Neural cell (in vitro differentiated cells): Measurements from ENCODE around the gene ZNF362. TPM values are rescaled to one million over a fixed set of nuclear protein-coding genes. Genes with fewer than 3 reads are reported as not detected.

ENCODE experiments used
- H2AFZ ChIP-seq: fragments of 200-600, 300-800 bp; sonication (generic), shearing (Covaris generic); 2 replicates; pipeline ENCODE4 v1.6.0; 2014; ENCODE audit warnings: low read depth, mild to moderate bottlenecking, antibody characterized with exemption, low read length, moderate library complexity
- H3F3A ChIP-seq: fragments of 200-600 bp; shearing (Covaris generic); 2 replicates; pipeline ENCODE4 v1.6.1; 2016; ENCODE audit warnings: mild to moderate bottlenecking, moderate library complexity, mixed read lengths, antibody characterized with exemption, low read length; ENCODE audit not compliant: insufficient read depth, poor library complexity, severe bottlenecking
- H3K27ac ChIP-seq: fragments of 200-600, 300-800 bp; sonication (generic), shearing (Covaris generic); 2 replicates; pipeline ENCODE4 v1.5.1; 2014; ENCODE audit warnings: mild to moderate bottlenecking, low read length, moderate library complexity
- H3K27me3 ChIP-seq: fragments of 300-800, 200-600 bp; sonication (generic), shearing (Covaris generic); 2 replicates; pipeline ENCODE4 v1.6.0; 2014; ENCODE audit warnings: mild to moderate bottlenecking, low read depth, low read length, moderate library complexity; ENCODE audit not compliant: insufficient read depth
- H3K36me3 ChIP-seq: fragments of 300-800, 200-600 bp; sonication (generic), shearing (Covaris generic); 2 replicates; pipeline ENCODE4 v1.5.1; 2014; ENCODE audit warnings: mild to moderate bottlenecking, antibody characterized with exemption, low read length, moderate library complexity; ENCODE audit not compliant: insufficient read depth
- H3K4me2 ChIP-seq: fragments of 300-800, 200-600 bp; sonication (generic), shearing (Covaris generic); 2 replicates; pipeline ENCODE4 v1.6.0; 2014; ENCODE audit warnings: mild to moderate bottlenecking, low read length
- H3K4me3 ChIP-seq: fragments of 300-800, 200-600 bp; sonication (generic), shearing (Covaris generic); 2 replicates; pipeline ENCODE4 v1.5.1; 2014; ENCODE audit warnings: mild to moderate bottlenecking, low read length, moderate library complexity
- H3K79me2 ChIP-seq: fragments of 200-600 bp; shearing (Covaris generic); replicated peaks from 2 replicates; pipeline ENCODE4 v1.6.0; 2014; ENCODE audit warnings: mild to moderate bottlenecking, low read length, moderate library complexity; ENCODE audit not compliant: insufficient read depth
- H3K9ac ChIP-seq: fragments of 300-800, 200-600 bp; sonication (generic), shearing (Covaris generic); 2 replicates; pipeline ENCODE4 v1.6.1; 2016; ENCODE audit warnings: mild to moderate bottlenecking, low read length, mixed read lengths
- H3K9me2 ChIP-seq: fragments of 200-600 bp; shearing (Covaris generic); 2 replicates; pipeline ENCODE4 v1.6.1; 2016; ENCODE audit warnings: mild to moderate bottlenecking, low read length, mixed read lengths; ENCODE audit not compliant: insufficient read depth
- H3K9me3 ChIP-seq: fragments of 200-600, 300-800 bp; sonication (generic), shearing (Covaris generic); 2 replicates; pipeline ENCODE4 v1.6.1; 2016; ENCODE audit warnings: mild to moderate bottlenecking, mixed run types, low read length, moderate library complexity, mixed read lengths
- H4K20me1 ChIP-seq: fragments of 200-600 bp; shearing (Covaris generic); 2 replicates; pipeline ENCODE4 v1.6.1; 2016; ENCODE audit warnings: mild to moderate bottlenecking, mixed run types; ENCODE audit not compliant: insufficient read depth
- CTCF ChIP-seq: fragments of 450-650 bp; IDR thresholded peaks from 2 replicates; pipeline ENCODE4 v1.5.1; 2014; ENCODE audit warnings: antibody characterized with exemption, mild to moderate bottlenecking, moderate library complexity; ENCODE audit not compliant: poor library complexity, severe bottlenecking
- EP300 ChIP-seq: fragments of 450-650 bp; conservative IDR thresholded peaks from 2 replicates; pipeline ENCODE4 v1.6.1; 2014; ENCODE audit warnings: antibody characterized with exemption, mild to moderate bottlenecking, moderate library complexity; ENCODE audit not compliant: poor library complexity, severe bottlenecking
- EZH2 ChIP-seq: fragments of 200-600, 300-800 bp; shearing (Covaris generic), sonication (generic); IDR thresholded peaks from 2 replicates; pipeline ENCODE4 v1.6.1; 2014; ENCODE audit warnings: antibody characterized with exemption, low read length, borderline replicate concordance, mild to moderate bottlenecking; ENCODE audit not compliant: insufficient read depth, poor library complexity, severe bottlenecking
- MXI1 ChIP-seq: fragments of 450-650 bp; conservative IDR thresholded peaks from 2 replicates; pipeline ENCODE4 v1.6.1; 2014; ENCODE audit warnings: antibody characterized with exemption, mild to moderate bottlenecking; ENCODE audit not compliant: poor library complexity, severe bottlenecking
- POLR2AphosphoS5 ChIP-seq: IDR thresholded peaks from 2 replicates; pipeline ENCODE4 v1.6.1; 2012
- RAD21 ChIP-seq: fragments of 450-650 bp; conservative IDR thresholded peaks from 2 replicates; pipeline ENCODE4 v1.6.1; 2014; ENCODE audit warnings: antibody characterized with exemption, mild to moderate bottlenecking, moderate library complexity
- REST ChIP-seq: IDR thresholded peaks from 2 replicates; pipeline ENCODE4 v1.6.1; 2012; ENCODE audit warnings: borderline replicate concordance
- SMC3 ChIP-seq: fragments of 450-650 bp; conservative IDR thresholded peaks from 2 replicates; pipeline ENCODE4 v1.6.1; 2014; ENCODE audit warnings: antibody characterized with exemption, mild to moderate bottlenecking, moderate library complexity; ENCODE audit not compliant: poor library complexity
- TAF1 ChIP-seq: IDR thresholded peaks from 2 replicates; pipeline ENCODE4 v1.6.1; 2012; ENCODE audit warnings: low read depth
- polyA plus RNA-seq: library from polyadenylated mRNA; depleted of rRNA; stranded (reverse); fragments of >200 nt; gene quantifications from 2 replicates; pipeline ENCODE4 v1.2.3, GENCODE V29; 2014

The ZNF362 gene
- polyA plus RNA-seq, 1 donor from 2014 or later = 17.6 TPM

- Histone ChIP-seq H4K20me1 (no peaks in the 10 kb centered on the region), H3K27me3 (no peaks in the 10 kb centered on the region)
These were observed 58.1 kb downstream of the ZNF362 start for GRCh38 chr1:33314416-33314815.

GRCh38 chr1:33316601-33317000 is 60.3 kb downstream of the ZNF362 start:
- H3K4me2 ChIP-seq = no peak overlapping the region
- no peaks in the 10 kb centered on the region for H3F3A ChIP-seq

More at GRCh38 chr1:33314416-33314815, 58.1 kb downstream of the ZNF362 start:
- Histone ChIP-seq H3K9ac (no peak overlapping the region), H3K4me2 (no peak overlapping the region), H3K4me3 (no peak overlapping the region), H3F3A (no peaks in the 10 kb centered on the region), H3K27ac (no peak overlapping the region), H3K9me2 (no peaks in the 10 kb centered on the region), H3K9me3 (no peaks in the 10 kb centered on the region), H2AFZ (no peak overlapping the region), H3K36me3 (no peaks in the 10 kb centered on the region), H3K79me2 (no peaks in the 10 kb centered on the region)
- TF ChIP-seq EP300 (no peak), MXI1 (no peak), POLR2AphosphoS5 (peak; percentile 16)

More at GRCh38 chr1:33316601-33317000, 60.3 kb downstream of the ZNF362 start:
- no peaks in the 10 kb centered on the region for H3K9me2 ChIP-seq
- no peak for TF ChIP-seq CTCF
- TF ChIP-seq EP300 = no peak
- TF ChIP-seq POLR2AphosphoS5 = no peak
- no peak for TF ChIP-seq SMC3
- TF ChIP-seq MXI1 = no peak
- no peak for TF ChIP-seq REST
- TF ChIP-seq RAD21 = no peak
- TF ChIP-seq EZH2 = no peak
- no peak for TF ChIP-seq TAF1
- no peaks in the 10 kb centered on the region for H3K27me3 ChIP-seq
- H3K36me3 ChIP-seq = no peaks in the 10 kb centered on the region
- H3K9ac ChIP-seq = no peak overlapping the region
- H3K9me3 ChIP-seq = no peaks in the 10 kb centered on the region
- no peaks in the 10 kb centered on the region for H3K79me2 ChIP-seq
- H2AFZ ChIP-seq = no peak overlapping the region
- no peak overlapping the region for H3K27ac ChIP-seq
- H3K4me3 ChIP-seq = no peak overlapping the region
- H4K20me1 ChIP-seq = no peaks in the 10 kb centered on the region
